Stomach (tissue), 9 donors: Measurements from ENCODE around the gene BOLA2B. TPM values are rescaled to one million over a fixed set of nuclear protein-coding genes. Genes with fewer than 3 reads are reported as not detected.
"Not testable (repeated sequence)": the region's sequence is repeated elsewhere in the genome, so short reads cannot be mapped to it uniquely, and the experiment has no call there.

Experiments
- DNase-seq, 2 donors: peaks; one replicate each; pipeline versions ENCODE4 v3.0.0 to v3.0.0-alpha.2; 2013 to 2019
- H3K27ac ChIP-seq, 5 donors: fragments of 200-600 bp in 4 of 5; sonication (generic) in 4 of 5; one replicate each; pipeline ENCODE4 v1.5.1; 2013 to 2019; ENCODE audit warnings: mild to moderate bottlenecking in 1 of 5, moderate library complexity in 1 of 5
- H3K27me3 ChIP-seq, 3 donors: fragments of 200-600 bp; sonication (generic); one replicate each; pipeline ENCODE4 v1.5.1; 2017 to 2019; ENCODE audit warnings: mixed run types in 1 of 3
- H3K36me3 ChIP-seq, 4 donors: fragments of 200-600 bp; sonication (generic); 1 replicate in 3 of 4; 2 replicates in 1 of 4; pipeline ENCODE4 v1.5.1; 2016 to 2019
- H3K4me1 ChIP-seq, 4 donors: fragments of 200-600 bp; sonication (generic); one replicate each; pipeline ENCODE4 v1.5.1; 2016 to 2019
- H3K4me3 ChIP-seq, 4 donors: fragments of 200-600 bp; sonication (generic) in 3 of 4; one replicate each; pipeline ENCODE4 v1.5.1; 2016 to 2019; ENCODE audit warnings: mild to moderate bottlenecking in 1 of 4
- H3K9me3 ChIP-seq, 4 donors: fragments of 200-600 bp; sonication (generic); one replicate each; pipeline ENCODE4 v1.5.1; 2016 to 2019
- CTCF ChIP-seq, 7 experiments: fragments of 450-650 bp in 4 of 7; fragments of 200-600 bp in 3 of 7; sonication (generic) in 3 of 7; IDR thresholded peaks; one replicate each; pipeline ENCODE4 v1.5.1; 2016 to 2019; ENCODE audit warnings: antibody characterized with exemption in 7 of 7, control low read depth in 2 of 7, mild to moderate bottlenecking in 1 of 7
- EP300 ChIP-seq: sonication (generic); formaldehyde crosslinking; IDR thresholded peaks from one replicate; pipeline ENCODE4 v1.6.1; 2017; ENCODE audit warnings: antibody characterized with exemption
- POLR2A ChIP-seq, 4 donors: fragments of 450-650 bp; IDR thresholded peaks; one replicate each; pipeline ENCODE4 v1.6.1; 2016; ENCODE audit warnings: antibody characterized with exemption in 4 of 4, control low read depth in 2 of 4, mild to moderate bottlenecking in 1 of 4, moderate library complexity in 1 of 4
- POLR2AphosphoS5 ChIP-seq, 3 donors: sonication (generic); formaldehyde crosslinking; IDR thresholded peaks; one replicate each; pipeline ENCODE4 v1.6.1; 2016; ENCODE audit warnings: antibody characterized with exemption in 3 of 3
- WGBS, 5 donors: extraction: QIAGEN DNeasy Blood & Tissue Kit in 3 of 5; methylation state at CpG; one replicate each; pipeline versions ENCODE4 v1.1.5 to v1.1.7; 2013 to 2018; 5-methylcytosine and 5-hydroxymethylcytosine counted together
- intact Hi-C: fragments of 100-400 bp; cut with DNase I; formaldehyde crosslinking; loops from one replicate; pipeline ENCODE4 v1.15.1; 2023; ENCODE audit warnings: low total_unique reads
- polyA plus RNA-seq, 3 donors: library from polyadenylated mRNA; stranded (reverse); fragments of 200-250 nt; gene quantifications; one replicate each; pipeline ENCODE4 v1.2.3, GENCODE V29; 2013
- total RNA-seq, 5 donors: library from RNA; depleted of rRNA; stranded (reverse); fragments of >200 nt; gene quantifications; one replicate each; pipeline versions ENCODE4 v1.1.0 to v1.2.3, GENCODE V29; 2014 to 2016
- donor health status: healthy with polysubstance abuse.
- donor health status: Bipolar disorder and iron deficiency.
- donor health status: healthy.

BOLA2B gene
- total and polyA plus RNA-seq, 8 donors = 21.3 to 415 (median 281) TPM; not detected in 1

GRCh38 chr16:30194172-30194925 lies 883 bp upstream of the BOLA2B start:
- H3K36me3 ChIP-seq, H3K9me3 ChIP-seq, H3K4me1 ChIP-seq, intact Hi-C loops, H3K27me3 ChIP-seq: not testable (repeated sequence)
- 1 to 9% (median 3%) methylated on average over 11 to 17 of the region's 60 CpGs; no CpG with 5 or more reads in 1 of the 5 donors for WGBS, 5 donors
- H3K4me3 ChIP-seq = peak overlapping the region; percentile 40 to 51 (median 46)
- H3K27ac ChIP-seq = peak overlapping the region in 3 of 5 donors; percentile 59 to 66 (median 61)
- peak in 1 of 2 donors; percentile 20 for DNase-seq

GRCh38 chr16:30193098-30193497 lies 368 bp downstream of the BOLA2B start:
- DNase-seq, H3K27ac ChIP-seq, H3K4me1 ChIP-seq, H3K9me3 ChIP-seq, H3K4me3 ChIP-seq, H3K27me3 ChIP-seq, intact Hi-C loops, H3K36me3 ChIP-seq: not testable (repeated sequence)
- WGBS, 5 donors = no CpG with 5 or more reads among the region's 21 CpGs

- WGBS, 5 donors = 93 to 100% (median 95%) methylated on average over 2 to 6 of the region's 12 CpGs; no CpG with 5 or more reads in 1 of the 5 donors
Observed at GRCh38 chr16:30191158-30191557, 2.3 kb downstream of the BOLA2B start.

GRCh38 chr16:30187971-30188561 lies 5.4 kb downstream of the BOLA2B start:
- Histone ChIP-seq H3K9me3 (no peaks in the 10 kb centered on the region), H3K4me3 (no peak overlapping the region), H3K27me3 (no peaks in the 10 kb centered on the region), H3K4me1 (peaks cover 7 to 31% (median 20%) of the 10 kb centered on the region in 4 donors), H3K27ac (peak overlapping the region in 1 of 5 donors; percentile 90), H3K36me3 (peaks cover 0 to 10% (median 8%) of the 10 kb centered on the region in 4 donors)
- intact Hi-C loops = no loop called here
- no peak for DNase-seq
- 83 to 92% (median 91%) methylated on average over 15 to 23 of the region's 23 CpGs for WGBS, 5 donors
- no peak for TF ChIP-seq POLR2AphosphoS5 (IDR thresholded peaks at IDR 0.05)
- no peak for TF ChIP-seq POLR2A (IDR thresholded peaks at IDR 0.05)
- TF ChIP-seq CTCF (IDR thresholded peaks at IDR 0.05) = no peak
- TF ChIP-seq EP300 = no peak

More at GRCh38 chr16:30191158-30191557, 2.3 kb downstream of the BOLA2B start:
- intact Hi-C loops, H3K27ac ChIP-seq, DNase-seq, H3K27me3 ChIP-seq, H3K9me3 ChIP-seq, H3K4me3 ChIP-seq: not testable (repeated sequence)
- Histone ChIP-seq H3K36me3 (peaks cover 0 to 10% (median 8%) of the 10 kb centered on the region in 4 donors), H3K4me1 (peaks cover 0 to 22% (median 10%) of the 10 kb centered on the region in 4 donors)

- Histone ChIP-seq H3K4me3 (peak overlapping the region in 2 of 4 donors; percentile 54 to 65), H3K27me3 (no peaks in the 10 kb centered on the region), H3K4me1 (peaks cover 7 to 36% (median 24%) of the 10 kb centered on the region in 4 donors), H3K9me3 (no peaks in the 10 kb centered on the region), H3K27ac (peak overlapping the region in 2 of 5 donors; percentile 88 to 90), H3K36me3 (peaks cover 0 to 10% (median 8%) of the 10 kb centered on the region in 4 donors)
- 68 to 89% (median 76%) methylated on average over 7 to 9 of the region's 9 CpGs for WGBS, 5 donors
- no peak for DNase-seq
- no peak for TF ChIP-seq POLR2A (IDR thresholded peaks at IDR 0.05)
- no peak for TF ChIP-seq EP300
- no peak for TF ChIP-seq CTCF (IDR thresholded peaks at IDR 0.05)
- TF ChIP-seq POLR2AphosphoS5 (IDR thresholded peaks at IDR 0.05) = no peak
- intact Hi-C loops = no loop called here
Observed at GRCh38 chr16:30187556-30187865, 6.0 kb downstream of the BOLA2B start.
